ENCODE measurements around the gene LRRC27. TPM values are rescaled to one million over a fixed set of nuclear protein-coding genes. Genes with fewer than 3 reads are reported as not detected.

Gene LRRC27
- total RNA-seq, 1 experiment from 2014 or later, result 4.1 TPM

GRCh38 chr10:132345345-132345744, 13.4 kb downstream of the LRRC27 start:
- no peaks in the 10 kb centered on the region for H3K4me1 ChIP-seq (ENCODE audit: control insufficient read depth in 1 of 2, insufficient read depth in 2 of 2, low read length in 2 of 2)
- no peak overlapping the region for H3K9ac ChIP-seq (ENCODE audit: low read length)
- H3K27ac ChIP-seq (ENCODE audit: low read depth, low read length), result no peak overlapping the region
- no TSS peak for BruUV-seq (replicated peaks)
- CTCF ChIA-PET, result no interaction called here
- no peak overlapping the region for H2AFZ ChIP-seq (ENCODE audit: low read depth, low read length, poor library complexity, severe bottlenecking)
- no peaks in the 10 kb centered on the region for H3K9me3 ChIP-seq (ENCODE audit: control insufficient read depth in 1 of 2, insufficient read depth in 1 of 2, low read depth in 1 of 2, low read length in 2 of 2)
- no peaks in the 10 kb centered on the region for H4K20me1 ChIP-seq (ENCODE audit: insufficient read depth)
- H3K9me2 ChIP-seq (ENCODE audit: insufficient read depth), result no peaks in the 10 kb centered on the region
- intact Hi-C loops (cut with micrococcal nuclease), result no loop called here
- RAD21 ChIA-PET (ENCODE audit: low non-redundant PET in 1 of 2, low total read pairs in 2 of 2, uncharacterized antibody in 2 of 2, unreplicated experiment in 2 of 2), result no interaction called here
- no peaks in the 10 kb centered on the region for H3K27me3 ChIP-seq (ENCODE audit: insufficient read depth, low read length)
- H3K4me3 ChIP-seq (replicated peaks in 1 of 2; ENCODE audit: low read depth in 1 of 2, low read length in 2 of 2), result no peak overlapping the region
- H3K4me2 ChIP-seq (ENCODE audit: low read length), result no peak overlapping the region
- POLR2A ChIA-PET, result no interaction called here
- DNase-seq (ENCODE audit: low read depth, low spot score), result no peak
- no peak for TF ChIP-seq SP1 (IDR thresholded peaks at IDR 0.05; ENCODE audit: low read depth)
- TF ChIP-seq EZH2phosphoT487 (IDR thresholded peaks at IDR 0.05; ENCODE audit: borderline replicate concordance), result no peak
- TF ChIP-seq ELF1 (IDR thresholded peaks at IDR 0.05; ENCODE audit: borderline replicate concordance, low read depth), result no peak
- no peak for TF ChIP-seq ATF3 (IDR thresholded peaks at IDR 0.05)
- TF ChIP-seq FOSL1 (IDR thresholded peaks at IDR 0.05; ENCODE audit: low read depth), result no peak
- TF ChIP-seq YY1 (IDR thresholded peaks at IDR 0.05; ENCODE audit: extremely low read depth, insufficient replicate concordance, low read depth, low read length), result no peak
- TF ChIP-seq EZH2 (IDR thresholded peaks at IDR 0.05), result no peak
- TF ChIP-seq POLR2AphosphoS5 (IDR thresholded peaks at IDR 0.05; ENCODE audit: low read depth, low read length), result no peak
- no peak for TF ChIP-seq ZFX (IDR thresholded peaks at IDR 0.05)
- H3K36me3 ChIP-seq (ENCODE audit: control insufficient read depth in 1 of 2, insufficient read depth in 2 of 2, low read length in 2 of 2), result no peaks in the 10 kb centered on the region
- no peaks in the 10 kb centered on the region for H3K79me2 ChIP-seq (ENCODE audit: insufficient read depth, low read length)
- no peak for ATAC-seq

- Histone ChIP-seq H3K9me2 (ENCODE audit: insufficient read depth) (no peaks in the 10 kb centered on the region), H3K36me3 (ENCODE audit: control insufficient read depth in 1 of 2, insufficient read depth in 2 of 2, low read length in 2 of 2) (no peaks in the 10 kb centered on the region), H3K27ac (ENCODE audit: low read depth, low read length) (no peak overlapping the region), H4K20me1 (ENCODE audit: insufficient read depth) (no peaks in the 10 kb centered on the region), H3K9me3 (ENCODE audit: control insufficient read depth in 1 of 2, insufficient read depth in 1 of 2, low read depth in 1 of 2, low read length in 2 of 2) (no peaks in the 10 kb centered on the region), H3K4me1 (ENCODE audit: control insufficient read depth in 1 of 2, insufficient read depth in 2 of 2, low read length in 2 of 2) (no peaks in the 10 kb centered on the region), H3K27me3 (ENCODE audit: insufficient read depth, low read length) (no peaks in the 10 kb centered on the region), H3K79me2 (ENCODE audit: insufficient read depth, low read length) (no peaks in the 10 kb centered on the region), H2AFZ (ENCODE audit: low read depth, low read length, poor library complexity, severe bottlenecking) (no peak overlapping the region), H3K9ac (ENCODE audit: low read length) (no peak overlapping the region), H3K4me3 (replicated peaks in 1 of 2; ENCODE audit: low read depth in 1 of 2, low read length in 2 of 2) (no peak overlapping the region), H3K4me2 (ENCODE audit: low read length) (no peak overlapping the region)
- RAD21 ChIA-PET (ENCODE audit: low non-redundant PET in 1 of 2, low total read pairs in 2 of 2, uncharacterized antibody in 2 of 2, unreplicated experiment in 2 of 2), result no interaction called here
- CTCF ChIA-PET, result no interaction called here
- intact Hi-C loops (cut with micrococcal nuclease), result no loop called here
- POLR2A ChIA-PET, result no interaction called here
- no peak for ATAC-seq
- no TSS peak for BruUV-seq (replicated peaks)
- no peak for DNase-seq (ENCODE audit: low read depth, low spot score)
- TF ChIP-seq SP1 (IDR thresholded peaks at IDR 0.05; ENCODE audit: low read depth) (no peak), ZBTB33 (IDR thresholded peaks at IDR 0.05; ENCODE audit: extremely low read depth, insufficient replicate concordance, low read length) (no peak), JUND (IDR thresholded peaks at IDR 0.05) (no peak), EGR1 (IDR thresholded peaks at IDR 0.05; ENCODE audit: low read depth) (no peak), YY1 (IDR thresholded peaks at IDR 0.05; ENCODE audit: extremely low read depth, insufficient replicate concordance, low read depth, low read length) (no peak), ZFX (IDR thresholded peaks at IDR 0.05) (no peak), ATF3 (IDR thresholded peaks at IDR 0.05) (no peak), CTCF (IDR thresholded peaks at IDR 0.05 in 2 of 3, conservative IDR thresholded peaks at IDR 0.05 in 1 of 3; ENCODE audit: borderline replicate concordance in 1 of 3, insufficient read depth in 1 of 3, low read depth in 2 of 3, low read length in 2 of 3) (no peak), POLR2AphosphoS5 (IDR thresholded peaks at IDR 0.05; ENCODE audit: low read depth, low read length) (no peak), RAD21 (IDR thresholded peaks at IDR 0.05; ENCODE audit: low read depth) (no peak), SRF (IDR thresholded peaks at IDR 0.05; ENCODE audit: low read depth) (no peak), TCF7L2 (IDR thresholded peaks at IDR 0.05; ENCODE audit: borderline replicate concordance, extremely low read depth, insufficient read depth, insufficient read length) (no peak), CEBPB (IDR thresholded peaks at IDR 0.05; ENCODE audit: low read depth) (no peak), EZH2phosphoT487 (IDR thresholded peaks at IDR 0.05; ENCODE audit: borderline replicate concordance) (no peak), FOSL1 (IDR thresholded peaks at IDR 0.05; ENCODE audit: low read depth) (no peak)
Measured at GRCh38 chr10:132346806-132347205, 14.8 kb downstream of the LRRC27 start.
